Neural crest cell (in vitro differentiated cells): ENCODE results near the gene TEX38. TPM values are rescaled to one million over a fixed set of nuclear protein-coding genes. Genes with fewer than 3 reads are reported as not detected.

Experiments
- DNase-seq: peaks from one replicate; pipeline ENCODE4 v3.0.0; 2021; ENCODE audit warnings: low read depth, mixed read lengths, low spot score
- H3K27ac Mint-ChIP-seq: one replicate; pipeline ENCODE4 v1.8.0; 2021; ENCODE audit warnings: mild to moderate bottlenecking, mixed read lengths; ENCODE audit not compliant: unreplicated experiment
- H3K27me3 Mint-ChIP-seq: 2 replicates; pipeline ENCODE4 v1.8.0; 2021; ENCODE audit warnings: low read depth, mild to moderate bottlenecking, mixed read lengths
- H3K36me3 Mint-ChIP-seq: 2 replicates; pipeline ENCODE4 v1.8.0; 2021; ENCODE audit warnings: low read depth, mild to moderate bottlenecking, mixed read lengths
- H3K4me1 Mint-ChIP-seq: 2 replicates; pipeline ENCODE4 v1.8.0; 2021; ENCODE audit warnings: mixed read lengths
- H3K4me3 Mint-ChIP-seq: one replicate; pipeline ENCODE4 v1.8.0; 2021; ENCODE audit warnings: mild to moderate bottlenecking, mixed read lengths
- H3K9me3 Mint-ChIP-seq: 2 replicates; pipeline ENCODE4 v1.8.0; 2021; ENCODE audit warnings: mixed read lengths
- CTCF ChIP-seq: fragments of 200-600 bp; sonication (generic); conservative IDR thresholded peaks from 2 replicates; pipeline ENCODE4 v1.5.0; 2021; ENCODE audit warnings: antibody characterized with exemption, mild to moderate bottlenecking
- total RNA-seq: library from RNA; stranded (reverse); gene quantifications from 2 replicates; pipeline ENCODE4 v1.2.1, GENCODE V29; 2021

TEX38 gene
- total RNA-seq, 1 donor from 2014 or later = 0.26 TPM

- peaks cover 7% of the 10 kb centered on the region for H3K4me1 Mint-ChIP-seq
- no peak overlapping the region for H3K4me3 Mint-ChIP-seq
- H3K27me3 Mint-ChIP-seq = no peaks in the 10 kb centered on the region
- no peaks in the 10 kb centered on the region for H3K9me3 Mint-ChIP-seq
- peaks cover 13% of the 10 kb centered on the region for H3K36me3 Mint-ChIP-seq
- DNase-seq = no peak
- no peak for TF ChIP-seq CTCF
- no peak overlapping the region for H3K27ac Mint-ChIP-seq
Measured at GRCh38 chr1:46676531-46676930, 4.9 kb downstream of the TEX38 start.

- Mint-ChIP-seq H3K4me1 (peaks cover 15% of the 10 kb centered on the region), H3K4me3 (no peak overlapping the region), H3K36me3 (peaks cover 13% of the 10 kb centered on the region), H3K9me3 (no peaks in the 10 kb centered on the region), H3K27ac (no peak overlapping the region), H3K27me3 (no peaks in the 10 kb centered on the region)
- no peak for DNase-seq
- no peak for TF ChIP-seq CTCF
Measured at GRCh38 chr1:46677339-46677738, 5.7 kb downstream of the TEX38 start.

GRCh38 chr1:46679789-46680573 is 8.3 kb downstream of the TEX38 start:
- H3K4me1 Mint-ChIP-seq = peaks cover 15% of the 10 kb centered on the region
- peaks cover 13% of the 10 kb centered on the region for H3K36me3 Mint-ChIP-seq
- DNase-seq = no peak
- H3K27me3 Mint-ChIP-seq = no peaks in the 10 kb centered on the region
- H3K27ac Mint-ChIP-seq = peak overlapping the region; percentile 9
- no peaks in the 10 kb centered on the region for H3K9me3 Mint-ChIP-seq
- no peak overlapping the region for H3K4me3 Mint-ChIP-seq
- TF ChIP-seq CTCF = no peak

GRCh38 chr1:46681333-46682034 is 9.8 kb downstream of the TEX38 start:
- no peak overlapping the region for H3K4me3 Mint-ChIP-seq
- H3K36me3 Mint-ChIP-seq = peaks cover 13% of the 10 kb centered on the region
- H3K27ac Mint-ChIP-seq = peak overlapping the region; percentile 12
- H3K4me1 Mint-ChIP-seq = peaks cover 15% of the 10 kb centered on the region
- no peaks in the 10 kb centered on the region for H3K27me3 Mint-ChIP-seq
- no peak for DNase-seq
- no peaks in the 10 kb centered on the region for H3K9me3 Mint-ChIP-seq
- no peak for TF ChIP-seq CTCF

GRCh38 chr1:46682064-46682463 is 10.4 kb downstream of the TEX38 start:
- H3K36me3 Mint-ChIP-seq = peaks cover 13% of the 10 kb centered on the region

More at GRCh38 chr1:46682064-46682463, 10.4 kb downstream of the TEX38 start:
- DNase-seq = no peak
- no peak overlapping the region for H3K27ac Mint-ChIP-seq
- no peaks in the 10 kb centered on the region for H3K9me3 Mint-ChIP-seq
- H3K4me1 Mint-ChIP-seq = peaks cover 15% of the 10 kb centered on the region
- no peaks in the 10 kb centered on the region for H3K27me3 Mint-ChIP-seq
- H3K4me3 Mint-ChIP-seq = no peak overlapping the region
- TF ChIP-seq CTCF = no peak
